PC-3 (cell line): ENCODE results near the gene DDX42.

Experiments used
- EZH2 ChIP-seq: fragments of 300-600 bp; sonication (generic); IDR thresholded peaks from one replicate; pipeline ENCODE4 v1.6.1; 2017; ENCODE audit warnings: antibody characterized with exemption, mild to moderate bottlenecking, low read length; ENCODE audit not compliant: unreplicated experiment
- TF ChIP-seq, protein P1 (sequence below): fragments of 300-600 bp; sonication (generic); conservative IDR thresholded peaks from 2 replicates; pipeline ENCODE4 v1.5.1; 2017; ENCODE audit warnings: antibody characterized with exemption, low read depth, mild to moderate bottlenecking, low read length

- TF ChIP-seq EZH2, result no peak
- TF ChIP-seq, protein P1, sequence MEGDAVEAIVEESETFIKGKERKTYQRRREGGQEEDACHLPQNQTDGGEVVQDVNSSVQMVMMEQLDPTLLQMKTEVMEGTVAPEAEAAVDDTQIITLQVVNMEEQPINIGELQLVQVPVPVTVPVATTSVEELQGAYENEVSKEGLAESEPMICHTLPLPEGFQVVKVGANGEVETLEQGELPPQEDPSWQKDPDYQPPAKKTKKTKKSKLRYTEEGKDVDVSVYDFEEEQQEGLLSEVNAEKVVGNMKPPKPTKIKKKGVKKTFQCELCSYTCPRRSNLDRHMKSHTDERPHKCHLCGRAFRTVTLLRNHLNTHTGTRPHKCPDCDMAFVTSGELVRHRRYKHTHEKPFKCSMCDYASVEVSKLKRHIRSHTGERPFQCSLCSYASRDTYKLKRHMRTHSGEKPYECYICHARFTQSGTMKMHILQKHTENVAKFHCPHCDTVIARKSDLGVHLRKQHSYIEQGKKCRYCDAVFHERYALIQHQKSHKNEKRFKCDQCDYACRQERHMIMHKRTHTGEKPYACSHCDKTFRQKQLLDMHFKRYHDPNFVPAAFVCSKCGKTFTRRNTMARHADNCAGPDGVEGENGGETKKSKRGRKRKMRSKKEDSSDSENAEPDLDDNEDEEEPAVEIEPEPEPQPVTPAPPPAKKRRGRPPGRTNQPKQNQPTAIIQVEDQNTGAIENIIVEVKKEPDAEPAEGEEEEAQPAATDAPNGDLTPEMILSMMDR, result no peak
Measured at GRCh38 chr17:63837962-63838600, 64.1 kb downstream of the DDX42 start.
